ENCODE data around the gene METTL2A.

- TF ChIP-seq CTCF (IDR thresholded peaks at IDR 0.05) = no peak
- no peak for TF ChIP-seq POLR2A (IDR thresholded peaks at IDR 0.05; ENCODE audit: low read depth)
- TF ChIP-seq EP300 (IDR thresholded peaks at IDR 0.05) = no peak
Observed at GRCh38 chr17:62405451-62405850, 18.2 kb upstream of the METTL2A start.

Measured in esophagus muscularis mucosa (tissue), 4 donors.